Measurements from ENCODE around the gene SNAI3. TPM values are rescaled to one million over a fixed set of nuclear protein-coding genes. Genes with fewer than 3 reads are reported as not detected.

SNAI3 gene
- total and polyA plus RNA-seq, 9 of the 15 experiments (the other 6 are each of a cell fraction or from before 2014, with no cell fraction given): 0.04 to 4.1 (median 0.80) TPM; not detected in 1

- Histone ChIP-seq H3K9me1 (ENCODE audit: control insufficient read depth, insufficient read depth, low read length) (peaks cover 3% of the 10 kb centered on the region), H4K20me1 (replicated peaks; ENCODE audit: control insufficient read depth, insufficient read depth, low read length) (peaks cover 11% of the 10 kb centered on the region; the same call in 1 of the 2 replicates), H3K9me3 (replicated peaks; ENCODE audit: control insufficient read depth, insufficient read depth, low read depth, low read length) (no peaks in the 10 kb centered on the region), H3K4me1 (replicated peaks in 1 of 2; ENCODE audit: control insufficient read depth in 2 of 2, insufficient read depth in 2 of 2, low read length in 2 of 2) (peaks cover 16 to 91% of the 10 kb centered on the region in 2 experiments), H3K9ac (ENCODE audit: insufficient read depth in 1 of 2, low read depth in 2 of 2, low read length in 2 of 2) (peak overlapping the region; percentile 16 to 88; a peak in 3 of 4 replicates), H3K36me3 (ENCODE audit: control insufficient read depth, insufficient read depth, low read length) (peaks cover 75% of the 10 kb centered on the region; the same call in 1 of the 3 replicates), H3K27ac (ENCODE audit: extremely low read depth, low read depth, low read length) (peak overlapping the region; percentile 71), H3K4me2 (ENCODE audit: insufficient read depth, low read length) (peak overlapping the region; percentile 24), H3K27me3 (ENCODE audit: control insufficient read depth in 2 of 2, insufficient read depth in 2 of 2, low read length in 2 of 2) (no peaks in the 10 kb centered on the region), H3K79me2 (ENCODE audit: control insufficient read depth, insufficient read depth, low read length) (peaks cover 47% of the 10 kb centered on the region), H3K4me3 (no peak overlapping the region), H2AFZ (ENCODE audit: low read depth, low read length) (no peak overlapping the region)
- WGBS (ENCODE audit: insufficient coverage, low coverage, missing lambda C conversion rate): 54% methylated on average over 41 of the region's 42 CpGs
- FAIRE-seq: peak; percentile 84
- intact Hi-C loops (cut with micrococcal nuclease): no loop called here
- CTCF ChIA-PET (ENCODE audit: low intra/inter-chr PET ratio): no interaction called here
- ATAC-seq: peak; percentile 86
- BruUV-seq (replicated peaks): no TSS peak
- POLR2A ChIA-PET: interaction anchor here (0.6 to 0.8 kb wide), 4 partner anchors 9 to 207 kb away, joined by 3 to 4 read pairs (median 4); no protein-coding TSS in a partner anchor
- in situ Hi-C loops (cut with MboI): no loop called here
- DNase-seq (ENCODE audit: extremely low read depth in 1 of 4, low spot score in 3 of 4): peak; percentile 77 to 89 (median 83)
- TF ChIP-seq ZNF449 (CRISPR knock-in tag; IDR thresholded peaks at IDR 0.05) (no peak), RBBP5 (IDR thresholded peaks at IDR 0.05; ENCODE audit: borderline replicate concordance, insufficient read depth, low read length, poor library complexity, severe bottlenecking) (no peak), FOXO4 (CRISPR knock-in tag; IDR thresholded peaks at IDR 0.05) (no peak), CEBPB (tag; IDR thresholded peaks at IDR 0.05) (peak; percentile 80), SMAD4 (CRISPR knock-in tag; conservative IDR thresholded peaks at IDR 0.05) (no peak; the same call in none of the 2 replicates), KDM4B (IDR thresholded peaks at IDR 0.05; ENCODE audit: borderline replicate concordance in 2 of 2, low read depth in 1 of 2) (peak in 1 of 2 experiments; percentile 97; a peak in 2 of 4 replicates)
- TF ChIP-seq, protein P1, sequence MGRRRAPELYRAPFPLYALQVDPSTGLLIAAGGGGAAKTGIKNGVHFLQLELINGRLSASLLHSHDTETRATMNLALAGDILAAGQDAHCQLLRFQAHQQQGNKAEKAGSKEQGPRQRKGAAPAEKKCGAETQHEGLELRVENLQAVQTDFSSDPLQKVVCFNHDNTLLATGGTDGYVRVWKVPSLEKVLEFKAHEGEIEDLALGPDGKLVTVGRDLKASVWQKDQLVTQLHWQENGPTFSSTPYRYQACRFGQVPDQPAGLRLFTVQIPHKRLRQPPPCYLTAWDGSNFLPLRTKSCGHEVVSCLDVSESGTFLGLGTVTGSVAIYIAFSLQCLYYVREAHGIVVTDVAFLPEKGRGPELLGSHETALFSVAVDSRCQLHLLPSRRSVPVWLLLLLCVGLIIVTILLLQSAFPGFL (CRISPR knock-in tag; IDR thresholded peaks at IDR 0.05): no peak
- TF ChIP-seq, protein P2, sequence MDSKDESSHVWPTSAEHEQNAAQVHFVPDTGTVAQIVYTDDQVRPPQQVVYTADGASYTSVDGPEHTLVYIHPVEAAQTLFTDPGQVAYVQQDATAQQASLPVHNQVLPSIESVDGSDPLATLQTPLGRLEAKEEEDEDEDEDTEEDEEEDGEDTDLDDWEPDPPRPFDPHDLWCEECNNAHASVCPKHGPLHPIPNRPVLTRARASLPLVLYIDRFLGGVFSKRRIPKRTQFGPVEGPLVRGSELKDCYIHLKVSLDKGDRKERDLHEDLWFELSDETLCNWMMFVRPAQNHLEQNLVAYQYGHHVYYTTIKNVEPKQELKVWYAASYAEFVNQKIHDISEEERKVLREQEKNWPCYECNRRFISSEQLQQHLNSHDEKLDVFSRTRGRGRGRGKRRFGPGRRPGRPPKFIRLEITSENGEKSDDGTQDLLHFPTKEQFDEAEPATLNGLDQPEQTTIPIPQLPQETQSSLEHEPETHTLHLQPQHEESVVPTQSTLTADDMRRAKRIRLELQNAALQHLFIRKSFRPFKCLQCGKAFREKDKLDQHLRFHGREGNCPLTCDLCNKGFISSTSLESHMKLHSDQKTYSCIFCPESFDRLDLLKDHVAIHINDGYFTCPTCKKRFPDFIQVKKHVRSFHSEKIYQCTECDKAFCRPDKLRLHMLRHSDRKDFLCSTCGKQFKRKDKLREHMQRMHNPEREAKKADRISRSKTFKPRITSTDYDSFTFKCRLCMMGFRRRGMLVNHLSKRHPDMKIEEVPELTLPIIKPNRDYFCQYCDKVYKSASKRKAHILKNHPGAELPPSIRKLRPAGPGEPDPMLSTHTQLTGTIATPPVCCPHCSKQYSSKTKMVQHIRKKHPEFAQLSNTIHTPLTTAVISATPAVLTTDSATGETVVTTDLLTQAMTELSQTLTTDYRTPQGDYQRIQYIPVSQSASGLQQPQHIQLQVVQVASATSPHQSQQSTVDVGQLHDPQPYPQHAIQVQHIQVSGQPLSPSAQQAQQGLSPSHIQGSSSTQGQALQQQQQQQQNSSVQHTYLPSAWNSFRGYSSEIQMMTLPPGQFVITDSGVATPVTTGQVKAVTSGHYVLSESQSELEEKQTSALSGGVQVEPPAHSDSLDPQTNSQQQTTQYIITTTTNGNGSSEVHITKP (IDR thresholded peaks at IDR 0.05; ENCODE audit: partially characterized antibody): no peak
- TF ChIP-seq, protein P3, sequence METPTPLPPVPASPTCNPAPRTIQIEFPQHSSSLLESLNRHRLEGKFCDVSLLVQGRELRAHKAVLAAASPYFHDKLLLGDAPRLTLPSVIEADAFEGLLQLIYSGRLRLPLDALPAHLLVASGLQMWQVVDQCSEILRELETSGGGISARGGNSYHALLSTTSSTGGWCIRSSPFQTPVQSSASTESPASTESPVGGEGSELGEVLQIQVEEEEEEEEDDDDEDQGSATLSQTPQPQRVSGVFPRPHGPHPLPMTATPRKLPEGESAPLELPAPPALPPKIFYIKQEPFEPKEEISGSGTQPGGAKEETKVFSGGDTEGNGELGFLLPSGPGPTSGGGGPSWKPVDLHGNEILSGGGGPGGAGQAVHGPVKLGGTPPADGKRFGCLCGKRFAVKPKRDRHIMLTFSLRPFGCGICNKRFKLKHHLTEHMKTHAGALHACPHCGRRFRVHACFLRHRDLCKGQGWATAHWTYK (CRISPR knock-in tag; IDR thresholded peaks at IDR 0.05): peak; percentile 61; the same call in 1 of the 2 replicates
Measured at GRCh38 chr16:88700636-88701482, 14.6 kb upstream of the SNAI3 start.

Data from K562 (cell line).